ENCODE results near the gene VPS39. TPM values are rescaled to one million over a fixed set of nuclear protein-coding genes. Genes with fewer than 3 reads are reported as not detected.

Gene VPS39
- total RNA-seq, 4 donors from 2014 or later: 105 to 354 (median 153) TPM

GRCh38 chr15:42202653-42203052 is 5.5 kb downstream of the VPS39 start:
- Histone ChIP-seq H3K36me3 (peaks cover 0 to 16% (median 7%) of the 10 kb centered on the region in 4 donors), H3K9me3 (no peaks in the 10 kb centered on the region), H3K4me3 (no peak overlapping the region), H3K27ac (no peak overlapping the region), H3K4me1 (peaks cover 0 to 24% (median 10%) of the 10 kb centered on the region in 4 donors), H3K27me3 (no peaks in the 10 kb centered on the region)
- intact Hi-C loops (cut with DNase I; ENCODE audit: low total_unique reads) (no loop called here), in situ Hi-C loops (cut with MboI; ENCODE audit: low pct_ligation_motif_present in 1 of 4, low pct_unique_long_range_greater_than_20kb in 1 of 4, low sequenced_read_pairs in 3 of 4) (no loop called here)
- 60 to 80% methylated on average over 2 of the region's 2 CpGs for WGBS, 2 donors (ENCODE audit: low coverage in 1 of 2)
- DNase-seq: no peak
- no peak for TF ChIP-seq CTCF (IDR thresholded peaks at IDR 0.05)
- no peak for TF ChIP-seq EP300 (IDR thresholded peaks at IDR 0.05; ENCODE audit: low read depth)
- no peak for TF ChIP-seq POLR2AphosphoS5 (IDR thresholded peaks at IDR 0.05)
- no peak for TF ChIP-seq POLR2A (IDR thresholded peaks at IDR 0.05)

- intact Hi-C loops (cut with DNase I; ENCODE audit: low total_unique reads): no loop called here
- Histone ChIP-seq H3K27me3 (no peaks in the 10 kb centered on the region), H3K4me1 (peaks cover 0 to 16% (median 4%) of the 10 kb centered on the region in 4 donors), H3K4me3 (no peak overlapping the region), H3K9me3 (no peaks in the 10 kb centered on the region), H3K27ac (no peak overlapping the region), H3K36me3 (peaks cover 0 to 21% (median 7%) of the 10 kb centered on the region in 4 donors)
- no peak for DNase-seq
- no peak for TF ChIP-seq POLR2AphosphoS5 (IDR thresholded peaks at IDR 0.05)
- no peak for TF ChIP-seq EP300 (IDR thresholded peaks at IDR 0.05; ENCODE audit: low read depth)
- no peak for TF ChIP-seq CTCF (IDR thresholded peaks at IDR 0.05)
- TF ChIP-seq POLR2A (IDR thresholded peaks at IDR 0.05): no peak
- 95 to 100% methylated on average over 1 of the region's 1 CpG for WGBS, 2 donors (ENCODE audit: low coverage in 1 of 2)
- in situ Hi-C loops (cut with MboI; ENCODE audit: low pct_ligation_motif_present in 1 of 4, low pct_unique_long_range_greater_than_20kb in 1 of 4, low sequenced_read_pairs in 3 of 4): no loop called here
Observed at GRCh38 chr15:42201801-42202200, 6.3 kb downstream of the VPS39 start.

GRCh38 chr15:42199126-42199525 is 9.0 kb downstream of the VPS39 start:
- H3K4me3 ChIP-seq: no peak overlapping the region
- WGBS, 2 donors (ENCODE audit: low coverage in 1 of 2): 82 to 92% methylated on average over 5 of the region's 5 CpGs
- intact Hi-C loops (cut with DNase I; ENCODE audit: low total_unique reads): no loop called here
- H3K4me1 ChIP-seq: no peaks in the 10 kb centered on the region
- no peaks in the 10 kb centered on the region for H3K27me3 ChIP-seq
- H3K9me3 ChIP-seq: no peaks in the 10 kb centered on the region
- no peak overlapping the region for H3K27ac ChIP-seq
- DNase-seq: no peak
- H3K36me3 ChIP-seq: peaks cover 0 to 25% (median 7%) of the 10 kb centered on the region in 4 donors
- in situ Hi-C loops (cut with MboI; ENCODE audit: low pct_ligation_motif_present in 1 of 4, low pct_unique_long_range_greater_than_20kb in 1 of 4, low sequenced_read_pairs in 3 of 4): no loop called here
- TF ChIP-seq POLR2A (IDR thresholded peaks at IDR 0.05): no peak
- TF ChIP-seq CTCF (IDR thresholded peaks at IDR 0.05): no peak
- no peak for TF ChIP-seq EP300 (IDR thresholded peaks at IDR 0.05; ENCODE audit: low read depth)
- no peak for TF ChIP-seq POLR2AphosphoS5 (IDR thresholded peaks at IDR 0.05)

- no peak overlapping the region for H3K27ac ChIP-seq
- whole genome bisulfite sequencing, 2 donors (ENCODE audit: low coverage in 1 of 2): 100% methylated on average over 1 of the region's 1 CpG
- H3K27me3 ChIP-seq: no peaks in the 10 kb centered on the region
- no peaks in the 10 kb centered on the region for H3K4me1 ChIP-seq
- TF ChIP-seq EP300 (IDR thresholded peaks at IDR 0.05; ENCODE audit: low read depth) (no peak), CTCF (IDR thresholded peaks at IDR 0.05) (no peak), POLR2A (IDR thresholded peaks at IDR 0.05) (no peak), POLR2AphosphoS5 (IDR thresholded peaks at IDR 0.05) (no peak)
- intact Hi-C loops (cut with DNase I; ENCODE audit: low total_unique reads): no loop called here
- H3K4me3 ChIP-seq: no peak overlapping the region
- in situ Hi-C loops (cut with MboI; ENCODE audit: low pct_ligation_motif_present in 1 of 4, low pct_unique_long_range_greater_than_20kb in 1 of 4, low sequenced_read_pairs in 3 of 4): no loop called here
- DNase-seq: no peak
- no peaks in the 10 kb centered on the region for H3K9me3 ChIP-seq
- peaks cover 0 to 25% (median 7%) of the 10 kb centered on the region in 4 donors for H3K36me3 ChIP-seq
Observed at GRCh38 chr15:42198516-42198915, 9.6 kb downstream of the VPS39 start.
